GM12878 (cell line): Measurements from ENCODE around the gene ELAVL3. TPM values are rescaled to one million over a fixed set of nuclear protein-coding genes. Genes with fewer than 3 reads are reported as not detected.

Source experiments
- ATAC-seq: fragments of 200-7000 bp; cut with Tn5 transposase; 3 replicates; pipeline ENCODE4 v1.9.1; 2020; ENCODE audit warnings: mild to moderate bottlenecking, moderate library complexity
- BruUV-seq: library from RNA; stranded (reverse); fragments of 400-500 nt; replicated peaks from 2 replicates; lab custom pipeline; 2021; lab: Mats Ljungman, UMichigan
- CTCF ChIA-PET: fragments of 300-600 bp; sonication (Branson Sonifier 250); formaldehyde crosslinking; extraction: SDS; loops from one replicate; lab custom pipeline; 2021; ENCODE audit warnings: inconsistent platforms; lab: Yijun Ruan, JAX
- POLR2A ChIA-PET: fragments of 350-600 bp; formaldehyde crosslinking; extraction: SDS; loops from one replicate; lab custom pipeline; 2021; ENCODE audit warnings: inconsistent platforms; lab: Charles Lee
- RAD21 ChIA-PET: fragments of 300-600 bp; sonication (Branson Sonifier 250); formaldehyde crosslinking; loops from one replicate; lab custom pipeline; 2023; ENCODE audit warnings: antibody characterized with exemption; ENCODE audit not compliant: unreplicated experiment; lab: Charles Lee
- SMC1A ChIA-PET: fragments of 300-600 bp; sonication (Branson Sonifier 250); formaldehyde crosslinking; loops from one replicate; lab custom pipeline; 2023; ENCODE audit not compliant: unreplicated experiment, uncharacterized antibody; lab: Charles Lee
- DNase-seq: peaks from one replicate; pipeline ENCODE4 v3.0.0-alpha.2; 2011; ENCODE audit warnings: low read depth, low spot score
- FAIRE-seq: peaks from 3 replicates; lab custom pipeline; 2011; peaks lifted over from hg19 to GRCh38; lab: Jason Lieb, UNC
- H2AFZ ChIP-seq: 2 replicates; pipeline ENCODE4 v1.6.0; 2011; ENCODE audit warnings: low read depth, low read length, control low read depth; ENCODE audit not compliant: control insufficient read depth
- H3K27ac ChIP-seq: 2 replicates; pipeline ENCODE4 v1.5.1; 2011; ENCODE audit warnings: control low read depth; ENCODE audit not compliant: control insufficient read depth, insufficient read depth
- H3K27me3 ChIP-seq, 2 experiments: replicated peaks in 1 of 2; 2 replicates each; pipeline versions ENCODE4 v1.6.0 to v1.6.1; 2011; ENCODE audit warnings: low read length in 1 of 2; ENCODE audit not compliant: control insufficient read depth in 2 of 2, insufficient read depth in 2 of 2
- H3K36me3 ChIP-seq, 2 experiments: 2 replicates each; pipeline ENCODE4 v1.5.1; 2011; ENCODE audit warnings: low read length in 1 of 2; ENCODE audit not compliant: control insufficient read depth in 2 of 2, insufficient read depth in 2 of 2
- H3K4me1 ChIP-seq: 2 replicates; pipeline ENCODE4 v1.6.1; 2011; ENCODE audit warnings: mild to moderate bottlenecking, low read length, moderate library complexity, mixed read lengths; ENCODE audit not compliant: control insufficient read depth, insufficient read depth
- H3K4me2 ChIP-seq: 2 replicates; pipeline ENCODE4 v1.6.0; 2011; ENCODE audit warnings: control low read depth; ENCODE audit not compliant: control insufficient read depth, insufficient read depth
- H3K4me3 ChIP-seq: fragments of 200-600 bp; sonication (generic); 2 replicates; pipeline ENCODE4 v1.5.1; 2016
- H3K79me2 ChIP-seq: 2 replicates; pipeline ENCODE4 v1.6.0; 2011; ENCODE audit warnings: low read length; ENCODE audit not compliant: control insufficient read depth, insufficient read depth
- H3K9ac ChIP-seq: 2 replicates; pipeline ENCODE4 v1.8.0; 2011; ENCODE audit warnings: low read length, control low read depth, mixed read lengths; ENCODE audit not compliant: control insufficient read depth, insufficient read depth
- H3K9me3 ChIP-seq: replicated peaks from 3 replicates; pipeline ENCODE4 v1.5.1; 2011; ENCODE audit warnings: mild to moderate bottlenecking, low read length; ENCODE audit not compliant: control insufficient read depth, insufficient read depth
- H4K20me1 ChIP-seq: 2 replicates; pipeline ENCODE4 v1.6.0; 2011; ENCODE audit not compliant: control insufficient read depth, insufficient read depth
- BCL11A ChIP-seq: IDR thresholded peaks from 2 replicates; pipeline ENCODE4 v1.6.1; 2011; ENCODE audit warnings: low read depth, low read length
- CREB1 ChIP-seq: IDR thresholded peaks from 2 replicates; pipeline ENCODE4 v1.6.1; 2012; ENCODE audit warnings: low read depth, mild to moderate bottlenecking, inconsistent platforms
- CTCF ChIP-seq, 3 experiments: IDR thresholded peaks in 2 of 3; conservative IDR thresholded peaks in 1 of 3; 2 replicates each; pipeline ENCODE4 v1.5.1; 2011; ENCODE audit warnings: low read depth in 3 of 3, low read length in 3 of 3, mild to moderate bottlenecking in 3 of 3, control low read depth in 2 of 3, moderate library complexity in 2 of 3, inconsistent platforms in 1 of 3, mixed read lengths in 1 of 3; ENCODE audit not compliant: control insufficient read depth in 2 of 3, insufficient read depth in 1 of 3; ENCODE audit errors: extremely low read depth in 1 of 3
- DPF2 ChIP-seq: fragments of 450-650 bp; IDR thresholded peaks from 2 replicates; pipeline ENCODE4 v1.6.1; 2017; ENCODE audit warnings: mild to moderate bottlenecking
- E2F4 ChIP-seq: IDR thresholded peaks from 2 replicates; pipeline ENCODE4 v1.6.1; 2012; ENCODE audit warnings: low read depth, low read length, improper control_type of control experiment
- FOS ChIP-seq: IDR thresholded peaks from 3 replicates; pipeline ENCODE4 v1.6.1; 2011; ENCODE audit warnings: borderline replicate concordance; ENCODE audit not compliant: insufficient read length; ENCODE audit errors: extremely low read depth
- IRF3 ChIP-seq: fragments of 450-650 bp; IDR thresholded peaks from 2 replicates; pipeline ENCODE4 v1.6.1; 2014; ENCODE audit warnings: mild to moderate bottlenecking
- NFIC ChIP-seq: IDR thresholded peaks from 2 replicates; pipeline ENCODE4 v1.6.1; 2012; ENCODE audit warnings: low read depth, mild to moderate bottlenecking, inconsistent platforms, low read length, moderate library complexity
- NFYB ChIP-seq: IDR thresholded peaks from 2 replicates; pipeline ENCODE4 v1.6.1; 2011; ENCODE audit warnings: low read depth, mild to moderate bottlenecking, low read length, improper control_type of control experiment, moderate library complexity; ENCODE audit not compliant: insufficient read depth
- POLR2A ChIP-seq: IDR thresholded peaks from 2 replicates; pipeline ENCODE4 v1.6.1; 2011; ENCODE audit warnings: low read depth, mild to moderate bottlenecking, low read length
- RELB ChIP-seq: fragments of 450-650 bp; IDR thresholded peaks from 2 replicates; pipeline ENCODE4 v1.6.1; 2017; ENCODE audit warnings: low read depth, mild to moderate bottlenecking, moderate library complexity
- SP1 ChIP-seq: IDR thresholded peaks from one replicate; pipeline ENCODE4 v1.6.1; 2011; ENCODE audit warnings: low read depth, low read length
- SPI1 ChIP-seq: IDR thresholded peaks from 2 replicates; pipeline ENCODE4 v1.6.1; 2011; ENCODE audit warnings: low read depth, mild to moderate bottlenecking, low read length, moderate library complexity, borderline replicate concordance; ENCODE audit not compliant: insufficient read depth
- WGBS: methylation state at CpG from one replicate; pipeline ENCODE4 v1.1.6; 2016; ENCODE audit warnings: low lambda C conversion rate; ENCODE audit not compliant: insufficient replicate concordance, insufficient coverage; ENCODE audit errors: missing lambda C conversion rate; 5-methylcytosine and 5-hydroxymethylcytosine counted together
- in situ Hi-C: fragments of 300-500 bp; cut with MboI; formaldehyde crosslinking; loops from 9 replicates; pipeline ENCODE4 v1.14.3; 2018; ENCODE audit warnings: mixed read lengths
- intact Hi-C: fragments of 100-400 bp; cut with micrococcal nuclease; formaldehyde crosslinking; loops from one replicate; pipeline ENCODE4 v1.14.2; 2022; ENCODE audit not compliant: unreplicated experiment
- polyA plus RNA-seq, 11 experiments: library from polyadenylated mRNA; depleted of rRNA in 4 of 11; unstranded in 6 of 11; stranded (reverse) in 5 of 11; fragments of >200 nt; fragmentation: Nextera tagmentation in 4 of 11; fragmentation: Illumina TruSeq in 1 of 11; extraction: Ambion mirVana in 4 of 11; extraction: Trizol in 1 of 11; gene quantifications; 1 replicate in 1 of 11; 2 replicates in 10 of 11; pipeline versions ENCODE4 v1.2.1 to v1.2.3, GENCODE V29; 2011 to 2016; ENCODE audit warnings: inconsistent platforms in 2 of 11, missing spikeins in 2 of 11, low read depth in 1 of 11
- total RNA-seq, 4 experiments: library from RNA; depleted of rRNA in 3 of 4; stranded (reverse); fragments of >200 nt in 3 of 4; fragmentation: Illumina TruSeq in 1 of 4; extraction: Trizol in 1 of 4; gene quantifications; 2 replicates each; pipeline versions ENCODE4 v1.2.1 to v1.2.3, GENCODE V29; 2013 to 2021

Gene ELAVL3
- total and polyA plus RNA-seq, 10 of the 15 experiments (the other 5 are each of a cell fraction or from before 2014, with no cell fraction given): under 0.01 to 0.05 (median 0.01) TPM; not detected in 7

DNA sequence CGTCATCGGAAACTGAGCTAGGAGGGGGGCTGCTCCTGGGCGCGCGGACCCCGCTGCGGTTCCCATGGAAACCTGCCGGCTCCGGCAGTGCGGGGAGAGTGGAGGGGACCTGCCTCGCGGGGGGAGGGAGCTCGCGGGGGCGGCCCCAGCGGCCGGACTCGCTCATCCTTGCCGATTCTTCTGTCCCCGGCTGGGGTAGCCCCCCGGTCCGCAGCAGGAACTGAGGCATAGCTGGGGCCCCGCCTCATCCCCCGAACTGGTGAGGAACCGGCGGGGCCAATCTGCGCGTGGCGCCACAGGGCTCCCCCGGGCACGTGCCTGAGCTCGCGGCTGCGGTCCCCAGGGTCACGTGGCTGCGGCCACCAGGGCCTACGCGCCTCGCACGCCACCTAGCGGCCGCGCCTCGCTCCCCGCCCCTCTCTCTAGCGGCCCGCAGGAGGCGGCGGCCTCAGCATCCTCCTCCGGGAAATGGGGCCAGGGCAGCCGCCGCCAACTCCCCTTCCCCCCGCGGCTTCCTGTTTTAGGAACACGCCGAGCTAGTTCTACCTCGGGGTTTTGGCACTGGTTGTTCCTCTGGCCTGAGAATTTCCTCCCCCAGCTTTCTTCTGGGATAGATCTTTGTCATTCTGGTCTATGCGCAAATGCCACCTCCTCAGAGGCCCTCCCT lies 1.7 kb upstream of the ELAVL3 start (continued):
- no peak for TF ChIP-seq E2F4

DNA sequence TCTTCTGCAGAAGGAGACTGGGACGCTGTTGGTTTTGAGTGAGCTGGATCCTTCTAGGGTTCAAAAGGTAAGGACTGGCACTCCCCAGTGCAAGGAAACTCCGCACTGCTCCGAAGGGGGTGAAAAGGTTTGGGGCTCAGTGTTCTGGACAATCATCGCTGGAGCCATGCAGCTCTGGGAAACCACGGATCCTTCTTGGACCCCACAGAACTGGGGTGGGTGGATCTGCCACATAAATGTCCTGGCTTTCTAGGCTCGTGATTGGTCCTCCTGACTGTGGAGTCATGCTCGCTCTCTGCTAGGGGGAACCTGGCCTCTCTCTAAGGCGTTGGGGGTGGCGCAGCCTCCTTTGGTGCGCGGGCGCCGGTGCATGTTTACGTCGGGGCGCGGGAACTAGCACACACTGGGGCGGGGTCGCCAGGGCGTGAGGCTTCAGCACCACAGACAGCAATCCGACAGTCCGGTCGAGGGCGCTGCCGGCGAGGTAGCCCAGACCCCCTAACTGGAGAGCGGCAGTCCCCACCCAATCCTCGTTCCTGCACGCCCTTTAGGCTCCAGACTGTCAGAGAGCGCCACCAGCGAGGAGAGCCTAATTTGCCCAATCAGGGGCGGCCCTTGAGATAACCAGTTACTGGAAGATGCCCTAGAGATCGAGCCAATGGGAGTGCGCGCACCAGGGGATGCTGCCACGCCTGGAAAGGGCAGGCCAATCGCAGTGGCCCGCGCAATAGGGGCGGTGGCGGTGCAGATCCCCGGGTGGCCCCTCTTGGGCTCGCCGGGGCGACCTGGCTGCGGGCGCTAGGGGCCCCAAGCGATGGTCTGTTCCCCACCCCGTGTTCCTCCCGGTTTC lies 913 bp upstream of the ELAVL3 start:
- H3K4me2 ChIP-seq: peak overlapping the region; percentile 87
- ChIA-PET SMC1A (interaction anchor here (0.9 to 2.4 kb wide), 18 partner anchors 8 to 446 kb away, joined by 3 to 30 read pairs (median 4); partner anchors contain the start of genes ELOF1, SWSAP1 and TSPAN16), RAD21 (interaction anchor here (0.7 to 2.2 kb wide), 27 partner anchors 9 to 238 kb away, joined by 3 to 43 read pairs (median 4); partner anchors contain the start of genes CCDC159, ECSIT, ELOF1 and ODAD3), CTCF (interaction anchor here (0.6 to 3.3 kb wide), 38 partner anchors 9 to 539 kb away, joined by 3 to 76 read pairs (median 5); partner anchors contain the start of genes CCDC159, ECSIT, ODAD3 and PRKCSH), POLR2A (interaction anchor here (0.9 to 1.8 kb wide), 4 partner anchors 30 to 135 kb away, joined by 5 to 12 read pairs (median 8); partner anchors contain the start of genes CCDC159, SWSAP1 and TMEM205)
- H3K27me3 ChIP-seq: peaks cover 8 to 10% of the 10 kb centered on the region in 2 experiments
- ATAC-seq (peak; percentile 90), FAIRE-seq (peak; percentile 7), DNase-seq (peak; percentile 54)
- peaks cover 19% of the 10 kb centered on the region for H3K4me1 ChIP-seq
- H3K36me3 ChIP-seq: no peaks in the 10 kb centered on the region
- peak overlapping the region; percentile 80 for H2AFZ ChIP-seq
- intact Hi-C loops (loop anchor here (1.0 to 2.0 kb wide), 3 partner anchors 46 to 189 kb away; partner anchors contain the start of genes ODAD3 and PRKCSH), in situ Hi-C loops (no loop called here)
- WGBS: 13% methylated on average over 50 of the region's 50 CpGs
- H3K9me3 ChIP-seq: no peaks in the 10 kb centered on the region; the same call in 2 of the 3 replicates
- no peak overlapping the region for H3K9ac ChIP-seq
- BruUV-seq: no TSS peak
- H3K79me2 ChIP-seq: no peaks in the 10 kb centered on the region
- H3K27ac ChIP-seq: no peak overlapping the region
- peak overlapping the region; percentile 40; the same call in 1 of the 2 replicates for H3K4me3 ChIP-seq
- no peaks in the 10 kb centered on the region for H4K20me1 ChIP-seq
- TF ChIP-seq SP1 (peak; percentile 87), NFIC (no peak), FOS (peak; percentile 27), CREB1 (0 out of 2 replicates have a peak, but pooled peaks have one; percentile 29), BCL11A (no peak), SPI1 (no peak), DPF2 (no peak), CTCF (IDR thresholded peaks at IDR 0.05 in 2 of 3, conservative IDR thresholded peaks at IDR 0.05 in 1 of 3; ENCODE audit: control insufficient read depth in 2 of 3, extremely low read depth in 1 of 3, insufficient read depth in 1 of 3, low read depth in 3 of 3, low read length in 3 of 3) (peak in 1 of 3 experiments; percentile 22; a peak in 1 of 6 replicates), NFYB (peak; percentile 81), POLR2A (0 out of 2 replicates have a peak, but pooled peaks have one; percentile 23), IRF3 (peak; percentile 70; the same call in 1 of the 2 replicates), RELB (no peak)
